Stimulated activated CD4-positive, alpha-beta T cell treated with anti-CD3 and anti-CD28 coated beads, Interleukin-4, amount 100 ng/mL, for 48 hours (primary cell): Measurements from ENCODE around the gene LRRC31.

Experiments used
- DNase-seq, 2 donors: peaks; one replicate each; pipeline ENCODE4 v3.0.0-alpha.2; 2020; ENCODE audit warnings: low read depth in 2 of 2

The LRRC31 gene

GRCh38 chr3:169869484-169870220 lies at the start of gene LRRC31:
LRRC31 (minus strand) TSS chr3:169869935; CDS start chr3:169869807, 128 bp downstream.
- no peak for DNase-seq

GRCh38 chr3:169914321-169914720 lies 44.6 kb upstream of the LRRC31 start:
- no peak for DNase-seq

DNA sequence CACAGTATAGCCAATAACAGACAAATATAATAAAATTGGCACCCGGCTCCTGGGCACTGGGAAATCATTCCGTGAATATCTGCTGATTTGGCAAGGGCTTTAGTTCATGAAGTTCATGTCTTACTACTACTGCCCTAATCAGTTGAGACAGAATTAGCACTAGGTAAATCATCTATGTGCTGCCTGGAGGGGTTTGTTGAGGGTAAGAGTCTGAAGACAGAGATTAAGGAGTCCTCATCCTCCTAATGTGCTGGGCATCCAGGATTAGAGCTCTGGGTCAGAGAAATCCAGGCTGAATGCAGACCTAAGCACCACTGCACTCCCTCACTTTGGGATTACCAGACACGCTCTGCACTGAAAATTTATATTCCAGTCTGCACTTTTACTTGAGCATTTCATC lies 43.6 kb upstream of the LRRC31 start:
- no peak for DNase-seq

GRCh38 chr3:169911272-169911671 lies 41.5 kb upstream of the LRRC31 start, which contains the start of gene SAMD7:
SAMD7 (plus strand) TSS chr3:169911572; CDS start chr3:169919499, 7,927 bp downstream.
- DNase-seq, result no peak

- DNase-seq, result no peak
Observed at GRCh38 chr3:169907944-169908343, 38.2 kb upstream of the LRRC31 start.

GRCh38 chr3:169907476-169907875 lies 37.7 kb upstream of the LRRC31 start:
- no peak for DNase-seq

GRCh38 chr3:169905404-169905803 lies 35.7 kb upstream of the LRRC31 start:
- DNase-seq, result no peak

DNA sequence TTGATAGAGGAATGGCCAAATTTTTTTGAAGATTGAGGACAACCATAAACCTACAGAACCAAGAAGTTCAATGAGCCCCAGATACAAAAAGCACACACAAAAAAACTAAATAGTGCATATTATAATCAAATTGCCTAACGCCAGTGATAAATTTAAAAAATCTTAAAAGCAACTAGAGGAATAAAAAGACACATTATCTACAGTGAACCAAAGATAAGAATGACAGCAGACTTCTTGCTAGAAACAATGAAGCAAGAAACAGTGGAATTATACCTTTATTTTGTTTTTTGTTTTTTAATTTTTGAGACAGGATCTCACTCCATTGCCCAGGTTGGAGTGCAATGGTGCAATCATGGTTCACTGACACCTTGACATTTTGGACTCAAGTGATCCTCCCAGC lies 31.7 kb upstream of the LRRC31 start:
- no peak for DNase-seq

DNA sequence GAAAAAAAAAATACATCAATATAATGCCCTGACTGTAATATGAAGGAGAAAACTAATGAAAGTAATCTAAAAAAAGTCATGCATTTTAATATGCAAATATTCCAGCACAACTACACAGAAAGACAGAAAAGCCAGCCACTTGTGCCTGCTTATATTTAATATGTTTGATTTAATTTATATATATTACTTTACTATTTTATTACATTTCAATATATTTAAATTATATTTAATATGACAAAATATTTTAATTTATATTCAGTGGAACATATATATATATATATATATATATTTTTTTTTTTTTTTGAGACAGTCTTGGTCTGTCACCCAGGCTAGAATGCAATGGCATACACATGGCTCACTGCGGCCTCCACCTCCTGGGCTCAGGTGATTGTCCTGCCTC lies 27.5 kb upstream of the LRRC31 start:
- no peak for DNase-seq

DNA sequence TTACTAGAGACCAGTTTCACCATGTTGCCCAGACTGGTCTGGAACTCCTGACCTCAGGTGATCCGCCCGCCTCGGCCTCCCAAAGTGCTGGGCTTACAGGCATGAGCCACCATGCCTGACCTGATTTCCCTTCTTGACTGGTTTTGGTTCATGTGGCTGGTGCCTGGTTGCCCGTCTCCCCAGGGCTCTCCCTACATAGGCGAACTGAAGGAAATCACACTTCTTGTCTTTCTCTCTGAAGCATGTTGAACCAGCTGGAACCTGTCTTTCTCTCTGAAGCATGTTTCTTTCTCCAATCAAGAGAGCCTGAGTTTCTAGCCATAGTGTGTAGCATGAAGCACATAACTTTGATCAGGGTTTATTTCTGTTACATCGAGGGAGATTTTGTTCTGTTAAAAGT lies 25.3 kb upstream of the LRRC31 start:
- DNase-seq, result no peak

DNA sequence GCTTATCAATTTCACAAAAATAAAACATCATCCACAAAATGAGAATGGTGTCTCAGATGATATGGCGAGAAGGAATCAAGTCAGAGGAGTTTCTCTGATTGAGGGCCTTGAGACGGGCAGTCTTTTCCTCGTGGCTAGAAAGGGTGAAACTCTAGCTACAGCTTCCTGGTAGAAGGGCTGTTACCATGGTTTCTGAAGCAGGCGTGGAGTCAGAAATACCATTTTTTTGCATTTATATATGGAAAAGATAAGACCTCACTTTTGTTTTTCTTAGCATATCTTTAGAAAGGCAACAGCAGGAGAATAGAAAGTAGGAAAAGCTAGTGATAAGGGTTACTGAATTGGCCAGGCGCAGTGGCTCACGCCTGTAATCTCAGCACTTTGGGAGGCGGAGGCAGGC lies 24.4 kb upstream of the LRRC31 start:
- DNase-seq, result no peak

- no peak for DNase-seq
Observed at GRCh38 chr3:169891886-169892285, 22.2 kb upstream of the LRRC31 start.

- DNase-seq, result no peak
Observed at GRCh38 chr3:169886671-169887070, 16.9 kb upstream of the LRRC31 start.

- DNase-seq, result no peak
Observed at GRCh38 chr3:169880576-169881250, 11.0 kb upstream of the LRRC31 start.

- no peak for DNase-seq
Observed at GRCh38 chr3:169879845-169880575, 10.3 kb upstream of the LRRC31 start.

DNA sequence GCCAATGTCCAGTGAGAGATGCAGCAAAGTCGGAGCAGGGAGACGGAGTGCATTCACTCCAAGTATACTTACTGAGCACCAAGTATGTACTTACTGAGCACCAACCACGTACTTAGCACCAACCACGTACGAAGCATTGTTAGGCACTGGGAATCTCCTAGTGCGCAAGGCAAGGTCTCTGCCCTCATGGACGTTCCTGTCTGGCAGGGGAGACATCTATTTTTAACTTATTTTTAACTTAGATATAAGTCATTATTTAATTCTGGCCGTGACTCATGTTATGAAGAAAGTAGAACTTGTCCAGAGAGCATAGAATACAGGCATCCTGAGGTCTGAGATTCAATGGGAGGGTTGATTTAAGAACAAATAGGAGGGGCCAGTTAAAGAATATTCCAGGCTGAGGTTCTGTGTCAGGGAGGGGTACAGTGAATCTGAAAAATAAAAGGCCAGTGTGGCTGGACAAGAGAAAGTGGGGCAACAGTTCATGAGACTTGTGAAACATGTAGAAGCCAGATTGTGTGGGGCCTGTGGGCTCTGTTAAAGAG lies 9.3 kb upstream of the LRRC31 start:
- no peak for DNase-seq

GRCh38 chr3:169871129-169871886 lies 1.6 kb upstream of the LRRC31 start:
- no peak for DNase-seq

DNA sequence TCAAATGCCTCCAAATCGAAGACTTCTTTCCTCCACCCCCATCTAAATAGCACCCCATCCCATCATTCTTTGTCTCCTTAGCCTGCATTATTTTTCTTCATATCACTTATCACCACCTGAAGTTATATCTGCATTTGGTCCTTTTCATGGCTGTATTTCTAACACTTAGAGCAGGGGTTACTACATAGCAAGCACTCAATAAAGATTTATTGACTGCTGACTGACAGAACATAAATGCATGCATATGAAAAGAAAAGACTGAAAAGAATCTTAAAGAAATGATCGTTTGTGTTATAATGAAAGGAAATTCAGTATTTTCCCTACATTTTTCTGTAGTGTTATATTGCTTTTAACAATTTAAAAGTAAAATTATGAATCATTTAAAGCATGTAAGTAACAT lies 1.4 kb downstream of the LRRC31 start:
- no peak for DNase-seq

DNA sequence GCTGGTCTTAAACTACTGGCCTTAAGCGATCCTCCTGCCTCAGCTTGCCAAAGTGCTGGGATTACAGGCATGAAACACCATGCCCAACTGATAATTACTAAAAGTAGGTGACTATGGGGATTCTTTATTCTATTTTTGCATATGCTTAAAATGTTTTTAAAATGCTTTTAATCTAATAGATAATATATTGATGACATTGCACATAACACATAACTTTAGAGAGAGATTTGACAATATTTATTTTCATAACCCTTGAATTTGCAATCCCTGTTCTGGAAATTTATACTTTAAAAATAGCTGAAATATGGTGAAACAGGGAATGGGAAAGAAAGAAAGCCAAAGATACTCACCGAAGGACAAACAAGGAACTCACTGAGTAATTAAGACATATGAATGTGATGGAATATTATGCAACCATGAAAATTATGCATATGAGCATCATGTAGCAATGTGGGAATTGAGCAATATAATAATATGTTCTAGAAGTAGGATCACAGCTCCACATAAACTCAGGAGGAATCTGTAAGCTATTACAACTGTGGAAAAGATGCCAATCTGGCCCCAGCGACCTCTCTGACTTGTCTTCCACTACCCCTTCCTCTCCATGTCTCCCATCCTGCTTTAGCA lies 2.0 kb downstream of the LRRC31 start:
- no peak for DNase-seq

GRCh38 chr3:169865176-169865767 lies 4.5 kb downstream of the LRRC31 start:
- no peak for DNase-seq

DNA sequence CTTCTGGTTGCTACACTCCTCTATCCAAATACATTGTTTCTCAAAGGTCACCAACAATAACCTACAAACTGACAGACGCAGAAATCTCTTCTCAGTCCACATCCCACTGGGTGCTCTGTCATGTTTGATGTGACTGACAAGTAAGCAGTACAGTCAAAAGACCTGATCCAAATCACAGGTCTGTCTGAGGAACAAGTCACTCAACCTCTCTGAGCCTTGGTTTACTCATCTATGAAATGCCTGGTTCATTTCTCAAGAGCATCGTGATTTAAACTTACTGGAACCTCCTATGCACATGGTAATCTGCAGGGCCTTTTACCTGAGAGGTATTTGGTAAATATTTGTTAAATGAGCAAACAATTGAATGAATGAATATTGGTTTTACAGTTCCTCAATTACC lies 5.5 kb downstream of the LRRC31 start:
- no peak for DNase-seq
